WERI-Rb-1 (cell line): ENCODE results near the gene AKAP13.

Experiments used
- DNase-seq: peaks from one replicate; pipeline ENCODE4 v3.0.0-alpha.2; 2020
- H3K27ac ChIP-seq: fragments of 250-450 bp; sonication (Bioruptor Pico); 2 replicates; pipeline ENCODE4 v1.5.1; 2020; ENCODE audit warnings: mild to moderate bottlenecking, moderate library complexity
- H3K27me3 ChIP-seq: fragments of 250-450 bp; sonication (Bioruptor Pico); 2 replicates; pipeline ENCODE4 v1.5.1; 2021; ENCODE audit warnings: mild to moderate bottlenecking, low read depth, moderate library complexity; ENCODE audit not compliant: insufficient read depth, severe bottlenecking
- H3K36me3 ChIP-seq: fragments of 250-450 bp; sonication (Bioruptor Pico); 2 replicates; pipeline ENCODE4 v1.5.1; 2020; ENCODE audit warnings: mild to moderate bottlenecking, moderate library complexity
- H3K4me3 ChIP-seq: 2 replicates; pipeline ENCODE4 v1.5.1; 2011; ENCODE audit warnings: low read depth, mild to moderate bottlenecking, control low read depth, low read length
- H3K9me3 ChIP-seq: fragments of 250-450 bp; sonication (Bioruptor Pico); 2 replicates; pipeline ENCODE4 v1.5.1; 2021; ENCODE audit warnings: mild to moderate bottlenecking, moderate library complexity; ENCODE audit not compliant: severe bottlenecking
- TF ChIP-seq, protein P1 (sequence below): IDR thresholded peaks from 2 replicates; pipeline ENCODE4 v1.5.1; 2011; ENCODE audit warnings: low read depth, mild to moderate bottlenecking, control low read depth, inconsistent platforms, low read length

The AKAP13 gene

DNA sequence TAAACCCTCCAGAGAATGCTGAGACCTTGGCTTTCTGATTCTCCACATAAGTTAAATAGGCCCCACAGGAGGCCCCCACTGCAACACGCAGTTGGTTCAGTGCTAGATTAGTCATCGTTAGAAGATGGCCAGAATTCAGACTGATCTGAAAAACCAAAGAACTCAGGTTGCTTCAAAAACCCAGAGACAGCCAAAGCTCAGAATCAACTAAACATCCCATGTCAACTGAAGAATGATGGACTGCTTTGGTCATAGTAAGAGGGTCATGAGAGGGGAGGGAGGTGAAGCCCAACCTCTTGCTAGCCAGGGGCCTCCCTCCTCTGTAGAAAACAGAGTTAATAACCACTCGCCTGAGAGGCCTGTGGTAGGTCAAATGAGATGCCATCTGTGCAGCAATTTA lies 93.1 kb downstream of the AKAP13 start:
- H3K27me3 ChIP-seq, result no peaks in the 10 kb centered on the region
- peak overlapping the region; percentile 64 for H3K27ac ChIP-seq
- peak; percentile 91 for DNase-seq
- H3K4me3 ChIP-seq, result peak overlapping the region; percentile 1; the same call in 1 of the 2 replicates
- no peaks in the 10 kb centered on the region; the same call in 1 of the 2 replicates for H3K36me3 ChIP-seq
- no peaks in the 10 kb centered on the region for H3K9me3 ChIP-seq
- TF ChIP-seq, protein P1, sequence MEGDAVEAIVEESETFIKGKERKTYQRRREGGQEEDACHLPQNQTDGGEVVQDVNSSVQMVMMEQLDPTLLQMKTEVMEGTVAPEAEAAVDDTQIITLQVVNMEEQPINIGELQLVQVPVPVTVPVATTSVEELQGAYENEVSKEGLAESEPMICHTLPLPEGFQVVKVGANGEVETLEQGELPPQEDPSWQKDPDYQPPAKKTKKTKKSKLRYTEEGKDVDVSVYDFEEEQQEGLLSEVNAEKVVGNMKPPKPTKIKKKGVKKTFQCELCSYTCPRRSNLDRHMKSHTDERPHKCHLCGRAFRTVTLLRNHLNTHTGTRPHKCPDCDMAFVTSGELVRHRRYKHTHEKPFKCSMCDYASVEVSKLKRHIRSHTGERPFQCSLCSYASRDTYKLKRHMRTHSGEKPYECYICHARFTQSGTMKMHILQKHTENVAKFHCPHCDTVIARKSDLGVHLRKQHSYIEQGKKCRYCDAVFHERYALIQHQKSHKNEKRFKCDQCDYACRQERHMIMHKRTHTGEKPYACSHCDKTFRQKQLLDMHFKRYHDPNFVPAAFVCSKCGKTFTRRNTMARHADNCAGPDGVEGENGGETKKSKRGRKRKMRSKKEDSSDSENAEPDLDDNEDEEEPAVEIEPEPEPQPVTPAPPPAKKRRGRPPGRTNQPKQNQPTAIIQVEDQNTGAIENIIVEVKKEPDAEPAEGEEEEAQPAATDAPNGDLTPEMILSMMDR, result no peak

DNA sequence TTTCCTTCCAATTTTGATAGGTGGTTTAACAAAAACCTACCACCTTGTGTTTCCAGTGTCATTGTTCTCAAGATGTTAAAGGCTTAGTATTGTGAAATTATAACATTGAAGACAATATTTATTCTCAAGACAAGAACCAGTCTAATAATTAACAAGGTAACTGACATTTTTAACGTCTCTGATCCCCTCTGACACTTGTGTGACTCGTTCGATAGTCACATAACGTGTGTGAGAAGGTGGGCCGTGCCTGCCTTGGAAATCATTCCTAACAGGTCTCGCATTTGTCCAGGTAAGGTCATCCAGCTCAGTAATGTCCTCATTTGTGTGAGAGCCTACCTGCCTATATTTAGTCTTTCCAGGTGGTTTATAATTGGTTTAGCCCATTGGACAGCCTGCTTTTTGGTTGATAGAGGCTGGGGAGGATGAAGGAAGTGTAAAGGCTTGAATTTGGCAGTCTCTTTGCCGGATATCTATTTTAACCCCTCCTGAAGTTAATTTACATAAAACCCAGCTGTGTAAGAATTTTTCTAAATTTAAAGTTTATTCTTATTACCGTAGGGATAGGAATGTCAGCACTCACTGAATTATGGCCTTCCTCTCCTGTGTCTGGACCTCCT lies 94.4 kb downstream of the AKAP13 start:
- peak overlapping the region; percentile 52 for H3K27ac ChIP-seq
- no peaks in the 10 kb centered on the region for H3K27me3 ChIP-seq
- H3K4me3 ChIP-seq, result no peak overlapping the region
- H3K9me3 ChIP-seq, result no peaks in the 10 kb centered on the region
- no peak for DNase-seq
- H3K36me3 ChIP-seq, result no peaks in the 10 kb centered on the region; the same call in 1 of the 2 replicates
- TF ChIP-seq, protein P1, result no peak

DNA sequence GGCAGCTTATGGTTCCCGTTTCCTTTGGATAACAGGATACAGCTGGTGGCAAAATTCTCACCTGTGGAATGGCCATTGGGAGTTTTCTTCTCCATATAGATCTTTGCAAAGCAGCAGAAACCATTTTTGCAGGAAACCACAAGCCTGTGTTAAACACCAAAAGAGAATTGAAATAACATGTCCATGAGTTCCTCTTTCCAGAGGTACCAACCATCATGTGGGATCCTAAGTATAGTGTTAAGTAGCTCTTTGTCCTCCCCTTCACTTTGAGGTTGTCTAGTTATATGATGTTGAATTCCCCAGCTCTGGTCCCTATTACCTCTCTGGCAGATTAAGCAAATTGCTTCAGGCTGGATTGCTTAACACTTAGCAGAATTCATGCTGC lies 94.9 kb downstream of the AKAP13 start:
- no peaks in the 10 kb centered on the region for H3K9me3 ChIP-seq
- DNase-seq, result no peak
- peak overlapping the region; percentile 52 for H3K27ac ChIP-seq
- H3K27me3 ChIP-seq, result no peaks in the 10 kb centered on the region
- H3K36me3 ChIP-seq, result no peaks in the 10 kb centered on the region; the same call in 1 of the 2 replicates
- H3K4me3 ChIP-seq, result no peak overlapping the region
- TF ChIP-seq, protein P1, result no peak

DNA sequence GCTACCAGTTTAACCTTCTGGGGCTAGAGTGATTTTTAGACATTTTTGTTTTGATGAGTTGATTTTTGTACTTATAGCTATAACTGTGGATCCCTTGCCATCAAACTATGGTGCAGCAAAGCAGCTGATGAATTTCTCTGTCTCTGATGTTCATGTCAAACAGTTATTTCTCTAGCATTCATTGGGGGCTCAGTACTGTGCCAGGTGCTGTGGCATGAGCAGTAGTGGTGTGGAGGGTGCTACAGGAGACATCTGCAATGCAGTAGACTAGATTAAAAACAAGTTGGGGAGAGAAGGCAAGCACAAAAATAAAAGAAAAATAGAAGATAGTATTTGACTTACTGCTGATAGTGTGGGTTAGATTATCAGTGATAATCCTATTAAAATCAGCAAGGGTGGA lies 95.3 kb downstream of the AKAP13 start:
- no peak overlapping the region for H3K4me3 ChIP-seq
- TF ChIP-seq, protein P1, result no peak
- H3K9me3 ChIP-seq, result no peaks in the 10 kb centered on the region
- H3K27me3 ChIP-seq, result no peaks in the 10 kb centered on the region
- no peak for DNase-seq
- no peaks in the 10 kb centered on the region; the same call in 1 of the 2 replicates for H3K36me3 ChIP-seq
- H3K27ac ChIP-seq, result peak overlapping the region; percentile 52

DNA sequence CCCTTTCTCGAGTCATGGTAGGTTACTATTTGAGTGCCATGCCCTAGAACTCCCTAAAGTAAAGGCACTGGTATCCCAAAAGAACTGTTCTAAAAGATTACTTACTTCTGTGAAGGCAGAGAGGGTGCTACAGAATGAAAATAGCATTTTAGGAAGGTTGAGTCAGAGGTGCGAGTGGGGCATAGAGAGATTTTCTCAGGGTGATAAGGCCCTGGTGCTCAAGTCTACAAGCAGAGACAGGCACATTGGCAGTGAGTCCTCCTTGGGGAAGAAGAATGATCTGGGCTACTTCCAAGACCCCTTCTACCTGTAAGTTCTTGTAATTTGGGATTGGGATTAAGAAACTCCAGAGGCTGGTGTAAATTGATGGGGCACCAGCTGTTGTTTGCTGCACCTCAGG lies 96.7 kb downstream of the AKAP13 start:
- TF ChIP-seq, protein P1, result no peak
- DNase-seq, result no peak
- H3K27ac ChIP-seq, result peak overlapping the region; percentile 88

DNA sequence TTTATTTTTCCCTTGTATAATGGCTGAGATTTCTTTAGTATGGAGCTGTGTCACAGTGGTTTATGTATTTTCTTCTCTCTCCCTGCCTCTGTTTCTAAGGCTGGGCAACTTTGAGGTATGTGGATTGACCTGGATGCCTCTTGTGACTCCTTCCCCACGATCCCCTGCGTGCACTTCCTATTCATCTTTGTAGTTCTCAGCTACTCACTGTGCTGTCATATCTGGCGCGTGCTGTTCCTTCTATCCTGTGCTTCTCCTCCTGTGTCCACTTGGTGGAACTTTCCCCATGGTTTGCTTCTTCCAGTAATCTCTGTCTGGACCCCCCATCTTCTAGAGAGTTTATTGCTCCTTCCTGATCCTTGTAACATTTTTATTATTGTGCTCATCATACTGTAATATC lies 97.3 kb downstream of the AKAP13 start:
- Histone ChIP-seq H3K27ac (peak overlapping the region; percentile 88), H3K36me3 (no peaks in the 10 kb centered on the region; the same call in 1 of the 2 replicates), H3K9me3 (no peaks in the 10 kb centered on the region), H3K27me3 (no peaks in the 10 kb centered on the region), H3K4me3 (no peak overlapping the region)
- DNase-seq, result no peak
- TF ChIP-seq, protein P1, result peak; percentile 22; the same call in 1 of the 2 replicates

More for the DNA sequence above, 96.7 kb downstream of the AKAP13 start:
- Histone ChIP-seq H3K27me3 (no peaks in the 10 kb centered on the region), H3K4me3 (no peak overlapping the region), H3K9me3 (no peaks in the 10 kb centered on the region), H3K36me3 (no peaks in the 10 kb centered on the region; the same call in 1 of the 2 replicates)
